ENCODE measurements around the gene YBX2.

- TF ChIP-seq CTCF (IDR thresholded peaks at IDR 0.05) = no peak
- TF ChIP-seq POLR2A (IDR thresholded peaks at IDR 0.05) = no peak
Measured at GRCh38 chr17:7260151-7260550, 34.3 kb downstream of the YBX2 start.

Data from adrenal gland (tissue), 5 donors.